IMR-90 (cell line): ENCODE data around the gene SMARCA2. TPM values are rescaled to one million over a fixed set of nuclear protein-coding genes. Genes with fewer than 3 reads are reported as not detected.

Experiments used
- ATAC-seq: fragments of 200-7000 bp; cut with Tn5 transposase; 2 replicates; pipeline ENCODE4 v1.9.1; 2020; ENCODE audit warnings: low read depth, mild to moderate bottlenecking, moderate library complexity
- BruUV-seq: library from RNA; stranded (reverse); fragments of 400-500 nt; replicated peaks from 2 replicates; lab custom pipeline; 2021; lab: Mats Ljungman, UMichigan
- CTCF ChIA-PET: fragments of 300-600 bp; formaldehyde crosslinking; extraction: SDS; loops from one replicate; lab custom pipeline; 2021; ENCODE audit warnings: antibody characterized with exemption; lab: Yijun Ruan, JAX
- POLR2A ChIA-PET: fragments of 300-600 bp; sonication (Branson Sonifier 250); formaldehyde crosslinking; loops from one replicate; lab custom pipeline; 2022; ENCODE audit warnings: antibody characterized with exemption; ENCODE audit not compliant: unreplicated experiment; lab: Charles Lee
- DNase-seq: peaks from one replicate; pipeline ENCODE4 v3.0.0; 2013
- H2AFZ ChIP-seq: replicated peaks from 2 replicates; pipeline ENCODE3; 2013; ENCODE audit warnings: low read length, mild to moderate bottlenecking; ENCODE audit not compliant: poor library complexity
- H2AK5ac ChIP-seq: 2 replicates; pipeline ENCODE4 v1.6.1; 2013; ENCODE audit warnings: low read depth, low read length, inconsistent platforms
- H2AK9ac ChIP-seq: replicated peaks from 2 replicates; pipeline ENCODE3; 2013; ENCODE audit warnings: mild to moderate bottlenecking, low read depth, low read length, moderate library complexity; ENCODE audit not compliant: poor library complexity
- H2BK120ac ChIP-seq: 2 replicates; pipeline ENCODE4 v1.6.1; 2013; ENCODE audit warnings: low read depth, low read length, inconsistent platforms
- H2BK15ac ChIP-seq: 3 replicates; pipeline ENCODE4 v1.6.1; 2013; ENCODE audit warnings: low read depth, low read length, inconsistent platforms
- H2BK20ac ChIP-seq: 2 replicates; pipeline ENCODE4 v1.6.1; 2013; ENCODE audit warnings: low read depth, mild to moderate bottlenecking, inconsistent platforms, low read length, moderate library complexity
- H2BK5ac ChIP-seq: 2 replicates; pipeline ENCODE4 v1.6.1; 2013; ENCODE audit warnings: mild to moderate bottlenecking, low read depth, low read length, inconsistent platforms; ENCODE audit not compliant: poor library complexity, severe bottlenecking
- H3K14ac ChIP-seq: replicated peaks from 2 replicates; pipeline ENCODE4 v1.6.1; 2013; ENCODE audit warnings: low read depth, low read length, inconsistent platforms
- H3K18ac ChIP-seq: 2 replicates; pipeline ENCODE4 v1.6.1; 2013; ENCODE audit warnings: low read depth, low read length, control low read depth
- H3K23ac ChIP-seq: 2 replicates; pipeline ENCODE4 v1.6.1; 2013; ENCODE audit warnings: low read depth, low read length, inconsistent platforms
- H3K27ac ChIP-seq: 2 replicates; pipeline ENCODE4 v1.5.1; 2013; ENCODE audit warnings: mild to moderate bottlenecking, control low read depth, low read length; ENCODE audit not compliant: insufficient read depth
- H3K27me3 ChIP-seq: 2 replicates; pipeline ENCODE4 v1.6.1; 2013; ENCODE audit warnings: low read length; ENCODE audit not compliant: control insufficient read depth, insufficient read depth
- H3K36me3 ChIP-seq: 2 replicates; pipeline ENCODE4 v1.6.1; 2013; ENCODE audit warnings: low read length, mixed read lengths; ENCODE audit not compliant: control insufficient read depth, insufficient read depth
- H3K4ac ChIP-seq: 2 replicates; pipeline ENCODE4 v1.6.1; 2013; ENCODE audit warnings: low read depth, low read length, inconsistent platforms
- H3K4me1 ChIP-seq: 2 replicates; pipeline ENCODE4 v1.6.1; 2013; ENCODE audit warnings: low read length, mixed read lengths; ENCODE audit not compliant: control insufficient read depth, insufficient read depth
- H3K4me2 ChIP-seq: 2 replicates; pipeline ENCODE4 v1.6.1; 2013; ENCODE audit warnings: low read depth, mild to moderate bottlenecking, control low read depth, low read length, moderate library complexity
- H3K4me3 ChIP-seq: 2 replicates; pipeline ENCODE4 v1.5.1; 2013; ENCODE audit warnings: low read depth, mild to moderate bottlenecking, control low read depth, low read length, moderate library complexity; ENCODE audit not compliant: insufficient read depth
- H3K56ac ChIP-seq: 2 replicates; pipeline ENCODE4 v1.6.1; 2013; ENCODE audit warnings: low read length, inconsistent platforms; ENCODE audit not compliant: insufficient read depth; ENCODE audit errors: extremely low read depth
- H3K79me1 ChIP-seq, 2 experiments: 2 replicates each; pipeline ENCODE4 v1.6.1; 2013; ENCODE audit warnings: low read length in 2 of 2, inconsistent platforms in 1 of 2, low read depth in 1 of 2
- H3K9ac ChIP-seq: 2 replicates; pipeline ENCODE4 v1.6.1; 2013; ENCODE audit warnings: low read depth, low read length, control low read depth
- H3K9me1 ChIP-seq: 2 replicates; pipeline ENCODE4 v1.6.1; 2013; ENCODE audit warnings: low read length, inconsistent platforms; ENCODE audit not compliant: insufficient read depth
- H3K9me3 ChIP-seq: 2 replicates; pipeline ENCODE4 v1.6.1; 2013; ENCODE audit warnings: low read length; ENCODE audit not compliant: control insufficient read depth, insufficient read depth
- H4K20me1 ChIP-seq: 2 replicates; pipeline ENCODE4 v1.6.1; 2013; ENCODE audit warnings: low read length, inconsistent platforms; ENCODE audit not compliant: insufficient read depth
- H4K5ac ChIP-seq: 2 replicates; pipeline ENCODE4 v1.6.1; 2013; ENCODE audit warnings: mild to moderate bottlenecking, low read depth, low read length, control low read depth
- H4K8ac ChIP-seq, 2 experiments: 2 replicates each; pipeline ENCODE4 v1.6.1; 2013; ENCODE audit warnings: low read depth in 2 of 2, low read length in 2 of 2, control low read depth in 1 of 2, inconsistent platforms in 1 of 2
- H4K91ac ChIP-seq: 2 replicates; pipeline ENCODE4 v1.6.1; 2013; ENCODE audit warnings: low read depth, low read length, inconsistent platforms; ENCODE audit not compliant: insufficient read depth
- BHLHE40 ChIP-seq: fragments of 150-350 bp; IDR thresholded peaks from 2 replicates; pipeline ENCODE4 v1.6.1; 2016; ENCODE audit warnings: mild to moderate bottlenecking, low read depth, low read length
- CEBPB ChIP-seq: IDR thresholded peaks from 2 replicates; pipeline ENCODE4 v1.6.1; 2012; ENCODE audit warnings: low read depth, low read length, improper control_type of control experiment
- CHD1 ChIP-seq: IDR thresholded peaks from 2 replicates; pipeline ENCODE4 v1.6.1; 2012; ENCODE audit warnings: low read depth, low read length, improper control_type of control experiment
- FOS ChIP-seq: fragments of 150-350 bp; IDR thresholded peaks from 2 replicates; pipeline ENCODE4 v1.6.1; 2016; ENCODE audit warnings: low read depth, low read length
- MAFK ChIP-seq: IDR thresholded peaks from 2 replicates; pipeline ENCODE4 v1.6.1; 2012; ENCODE audit warnings: low read depth, low read length, improper control_type of control experiment
- MAZ ChIP-seq: IDR thresholded peaks from 2 replicates; pipeline ENCODE4 v1.6.1; 2012; ENCODE audit warnings: low read depth, mild to moderate bottlenecking, low read length, improper control_type of control experiment, moderate library complexity, borderline replicate concordance
- MXI1 ChIP-seq: IDR thresholded peaks from 2 replicates; pipeline ENCODE4 v1.6.1; 2012; ENCODE audit warnings: low read depth, mild to moderate bottlenecking, low read length, moderate library complexity, borderline replicate concordance
- NFE2L2 ChIP-seq: fragments of 150-350 bp; IDR thresholded peaks from 2 replicates; pipeline ENCODE4 v1.6.1; 2016; ENCODE audit warnings: low read depth, mild to moderate bottlenecking, low read length
- POLR2A ChIP-seq: IDR thresholded peaks from 2 replicates; pipeline ENCODE4 v1.6.1; 2012; ENCODE audit warnings: mild to moderate bottlenecking, low read depth, low read length
- RAD21 ChIP-seq: IDR thresholded peaks from 2 replicates; pipeline ENCODE4 v1.6.1; 2012; ENCODE audit warnings: low read length, improper control_type of control experiment
- RCOR1 ChIP-seq: IDR thresholded peaks from 2 replicates; pipeline ENCODE4 v1.6.1; 2012; ENCODE audit warnings: mild to moderate bottlenecking, low read length, improper control_type of control experiment; ENCODE audit not compliant: insufficient replicate concordance
- RFX5 ChIP-seq: IDR thresholded peaks from 2 replicates; pipeline ENCODE4 v1.8.0; 2012; ENCODE audit warnings: low read depth, mild to moderate bottlenecking, low read length, moderate library complexity
- SMC3 ChIP-seq: fragments of 150-350 bp; IDR thresholded peaks from 2 replicates; pipeline ENCODE4 v1.6.1; 2016; ENCODE audit warnings: low read depth, mild to moderate bottlenecking, antibody characterized with exemption, low read length, moderate library complexity
- WGBS, 2 experiments: methylation state at CpG; one replicate each; pipeline versions ENCODE4 v1.1.5 to v1.1.7; 2013; ENCODE audit warnings: missing lambda C conversion rate in 2 of 2; ENCODE audit not compliant: insufficient read length in 1 of 2; ENCODE audit errors: extremely low coverage in 2 of 2; 5-methylcytosine and 5-hydroxymethylcytosine counted together
- dilution Hi-C: fragments of 300-500 bp; cut with HindIII; formaldehyde crosslinking; loops from one replicate; pipeline ENCODE4 v1.14.3; 2018; ENCODE audit warnings: low sequenced_read_pairs; ENCODE audit not compliant: unreplicated experiment
- in situ Hi-C: fragments of 300-500 bp; cut with MboI; formaldehyde crosslinking; loops from 3 replicates; pipeline ENCODE4 v1.14.3; 2019; ENCODE audit warnings: low sequenced_read_pairs, inconsistent platforms, mixed read lengths
- intact Hi-C: fragments of 100-400 bp; cut with micrococcal nuclease; formaldehyde crosslinking; loops from 2 replicates; pipeline ENCODE4 v1.10.0; 2022
- polyA plus RNA-seq, 3 experiments: library from polyadenylated mRNA; depleted of rRNA; stranded (reverse); fragments of >200 nt; gene quantifications; 2 replicates each; pipeline ENCODE4 v1.2.3, GENCODE V29; 2012; ENCODE audit warnings: low replicate concordance in 1 of 3
- total RNA-seq: library from RNA; depleted of rRNA; stranded (reverse); fragments of >200 nt; gene quantifications from 2 replicates; pipeline ENCODE4 v1.2.3, GENCODE V29; 2012
- TF ChIP-seq, protein P1 (sequence below): fragments of 150-350 bp; IDR thresholded peaks from 2 replicates; pipeline ENCODE4 v1.6.1; 2016; ENCODE audit warnings: low read depth, mild to moderate bottlenecking, low read length, moderate library complexity, borderline replicate concordance
- TF ChIP-seq, protein P2 (sequence below): fragments of 150-350 bp; IDR thresholded peaks from 2 replicates; pipeline ENCODE4 v1.6.1; 2017; ENCODE audit warnings: mild to moderate bottlenecking, antibody characterized with exemption, low read length, low read depth
- TF ChIP-seq, protein P3 (sequence below): conservative IDR thresholded peaks from 2 replicates; pipeline ENCODE4 v1.5.1; 2012; ENCODE audit warnings: mild to moderate bottlenecking, low read depth, low read length, improper control_type of control experiment

Gene SMARCA2
- total and polyA plus RNA-seq, 2 of the 4 experiments (the other 2 are of a cell fraction): 25.3 to 26.7 TPM

GRCh38 chr9:2072752-2073405, 57.7 kb downstream of the SMARCA2 start:
- Histone ChIP-seq H3K4ac (no peak overlapping the region), H2AFZ (no peak overlapping the region), H2BK15ac (no peak overlapping the region), H2BK20ac (no peak overlapping the region), H4K8ac (no peak overlapping the region), H3K9ac (no peak overlapping the region), H3K27me3 (no peaks in the 10 kb centered on the region), H3K23ac (no peak overlapping the region), H3K4me3 (no peak overlapping the region), H2BK120ac (no peak overlapping the region), H3K9me1 (no peaks in the 10 kb centered on the region), H3K4me2 (no peak overlapping the region), H2BK5ac (no peak overlapping the region), H3K14ac (no peak overlapping the region), H3K18ac (no peak overlapping the region), H2AK9ac (no peak overlapping the region), H3K36me3 (peaks cover 35% of the 10 kb centered on the region), H2AK5ac (no peak overlapping the region), H3K79me1 (no peaks in the 10 kb centered on the region), H3K56ac (no peak overlapping the region), H4K20me1 (no peaks in the 10 kb centered on the region), H3K9me3 (no peaks in the 10 kb centered on the region), H3K4me1 (no peaks in the 10 kb centered on the region), H4K91ac (no peak overlapping the region), H3K27ac (no peak overlapping the region), H4K5ac (no peak overlapping the region)
- 92% methylated on average over 2 of the region's 8 CpGs; no CpG with 5 or more reads in 1 of the 2 experiments for WGBS, 2 experiments
- in situ Hi-C loops (no loop called here), dilution Hi-C loops (no loop called here), intact Hi-C loops (no loop called here)
- BruUV-seq: no TSS peak
- DNase-seq (no peak), ATAC-seq (no peak)
- ChIA-PET CTCF (no interaction called here), POLR2A (no interaction called here)
- TF ChIP-seq, protein P1, sequence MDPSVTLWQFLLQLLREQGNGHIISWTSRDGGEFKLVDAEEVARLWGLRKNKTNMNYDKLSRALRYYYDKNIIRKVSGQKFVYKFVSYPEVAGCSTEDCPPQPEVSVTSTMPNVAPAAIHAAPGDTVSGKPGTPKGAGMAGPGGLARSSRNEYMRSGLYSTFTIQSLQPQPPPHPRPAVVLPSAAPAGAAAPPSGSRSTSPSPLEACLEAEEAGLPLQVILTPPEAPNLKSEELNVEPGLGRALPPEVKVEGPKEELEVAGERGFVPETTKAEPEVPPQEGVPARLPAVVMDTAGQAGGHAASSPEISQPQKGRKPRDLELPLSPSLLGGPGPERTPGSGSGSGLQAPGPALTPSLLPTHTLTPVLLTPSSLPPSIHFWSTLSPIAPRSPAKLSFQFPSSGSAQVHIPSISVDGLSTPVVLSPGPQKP: no peak
- no peak for TF ChIP-seq RAD21
- TF ChIP-seq, protein P2, sequence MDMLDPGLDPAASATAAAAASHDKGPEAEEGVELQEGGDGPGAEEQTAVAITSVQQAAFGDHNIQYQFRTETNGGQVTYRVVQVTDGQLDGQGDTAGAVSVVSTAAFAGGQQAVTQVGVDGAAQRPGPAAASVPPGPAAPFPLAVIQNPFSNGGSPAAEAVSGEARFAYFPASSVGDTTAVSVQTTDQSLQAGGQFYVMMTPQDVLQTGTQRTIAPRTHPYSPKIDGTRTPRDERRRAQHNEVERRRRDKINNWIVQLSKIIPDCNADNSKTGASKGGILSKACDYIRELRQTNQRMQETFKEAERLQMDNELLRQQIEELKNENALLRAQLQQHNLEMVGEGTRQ: no peak
- TF ChIP-seq MXI1: no peak
- no peak for TF ChIP-seq CEBPB
- TF ChIP-seq NFE2L2: no peak
- TF ChIP-seq, protein P3, sequence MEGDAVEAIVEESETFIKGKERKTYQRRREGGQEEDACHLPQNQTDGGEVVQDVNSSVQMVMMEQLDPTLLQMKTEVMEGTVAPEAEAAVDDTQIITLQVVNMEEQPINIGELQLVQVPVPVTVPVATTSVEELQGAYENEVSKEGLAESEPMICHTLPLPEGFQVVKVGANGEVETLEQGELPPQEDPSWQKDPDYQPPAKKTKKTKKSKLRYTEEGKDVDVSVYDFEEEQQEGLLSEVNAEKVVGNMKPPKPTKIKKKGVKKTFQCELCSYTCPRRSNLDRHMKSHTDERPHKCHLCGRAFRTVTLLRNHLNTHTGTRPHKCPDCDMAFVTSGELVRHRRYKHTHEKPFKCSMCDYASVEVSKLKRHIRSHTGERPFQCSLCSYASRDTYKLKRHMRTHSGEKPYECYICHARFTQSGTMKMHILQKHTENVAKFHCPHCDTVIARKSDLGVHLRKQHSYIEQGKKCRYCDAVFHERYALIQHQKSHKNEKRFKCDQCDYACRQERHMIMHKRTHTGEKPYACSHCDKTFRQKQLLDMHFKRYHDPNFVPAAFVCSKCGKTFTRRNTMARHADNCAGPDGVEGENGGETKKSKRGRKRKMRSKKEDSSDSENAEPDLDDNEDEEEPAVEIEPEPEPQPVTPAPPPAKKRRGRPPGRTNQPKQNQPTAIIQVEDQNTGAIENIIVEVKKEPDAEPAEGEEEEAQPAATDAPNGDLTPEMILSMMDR: no peak
- TF ChIP-seq RCOR1: no peak
- no peak for TF ChIP-seq POLR2A
- TF ChIP-seq MAFK: no peak
- TF ChIP-seq RFX5: no peak
- no peak for TF ChIP-seq MAZ
- no peak for TF ChIP-seq CHD1
- TF ChIP-seq SMC3: no peak
- TF ChIP-seq FOS: no peak
- TF ChIP-seq BHLHE40: no peak
